ENCODE data around the gene STARD13. TPM values are rescaled to one million over a fixed set of nuclear protein-coding genes. Genes with fewer than 3 reads are reported as not detected.
A peak's percentile ranks its signal among the peaks of the same experiment; 100 is the strongest.

STARD13 gene
- total RNA-seq, 1 experiment from 2014 or later = 1.2 TPM

DNA sequence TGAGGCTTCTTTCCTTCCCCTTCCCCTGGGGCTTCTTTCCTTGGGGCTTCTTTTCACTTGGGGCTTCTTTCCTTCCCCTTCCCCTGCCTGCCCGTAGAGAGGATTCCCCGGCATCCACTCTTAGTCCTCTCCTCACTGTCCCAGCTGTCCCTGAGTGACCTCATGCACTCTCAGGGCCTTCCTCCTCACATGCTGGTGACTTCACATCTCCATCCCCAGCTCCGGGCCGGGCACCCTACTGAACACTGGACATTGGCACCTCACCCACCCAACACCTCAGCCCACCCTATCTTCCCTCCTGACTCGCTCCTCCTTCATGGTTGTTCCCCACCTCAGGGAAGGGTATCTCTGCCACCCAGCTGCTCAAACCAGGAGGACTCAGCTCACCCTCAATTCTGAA, 130.6 kb downstream of the STARD13 start:
- Histone ChIP-seq H3K4me2 (ENCODE audit: low read depth, low read length, poor library complexity, severe bottlenecking) (no peak overlapping the region), H3K79me2 (ENCODE audit: low read length) (no peaks in the 10 kb centered on the region), H3K27me3 (ENCODE audit: low read length) (no peaks in the 10 kb centered on the region), H3K36me3 (ENCODE audit: insufficient read depth, low read length) (no peaks in the 10 kb centered on the region), H2AFZ (ENCODE audit: low read length) (no peak overlapping the region), H3K27ac (ENCODE audit: low read length) (no peak overlapping the region), H3K9me2 (replicated peaks; ENCODE audit: insufficient read depth, low read length) (no peaks in the 10 kb centered on the region), H3K4me3 (ENCODE audit: low read length) (no peak overlapping the region), H3K9me3 (ENCODE audit: low read length) (no peaks in the 10 kb centered on the region), H4K20me1 (ENCODE audit: insufficient read depth, low read depth, low read length) (no peaks in the 10 kb centered on the region), H3K4me1 (ENCODE audit: low read length) (no peaks in the 10 kb centered on the region), H3K9ac (ENCODE audit: low read length) (no peak overlapping the region)
- DNase-seq = no peak

DNA sequence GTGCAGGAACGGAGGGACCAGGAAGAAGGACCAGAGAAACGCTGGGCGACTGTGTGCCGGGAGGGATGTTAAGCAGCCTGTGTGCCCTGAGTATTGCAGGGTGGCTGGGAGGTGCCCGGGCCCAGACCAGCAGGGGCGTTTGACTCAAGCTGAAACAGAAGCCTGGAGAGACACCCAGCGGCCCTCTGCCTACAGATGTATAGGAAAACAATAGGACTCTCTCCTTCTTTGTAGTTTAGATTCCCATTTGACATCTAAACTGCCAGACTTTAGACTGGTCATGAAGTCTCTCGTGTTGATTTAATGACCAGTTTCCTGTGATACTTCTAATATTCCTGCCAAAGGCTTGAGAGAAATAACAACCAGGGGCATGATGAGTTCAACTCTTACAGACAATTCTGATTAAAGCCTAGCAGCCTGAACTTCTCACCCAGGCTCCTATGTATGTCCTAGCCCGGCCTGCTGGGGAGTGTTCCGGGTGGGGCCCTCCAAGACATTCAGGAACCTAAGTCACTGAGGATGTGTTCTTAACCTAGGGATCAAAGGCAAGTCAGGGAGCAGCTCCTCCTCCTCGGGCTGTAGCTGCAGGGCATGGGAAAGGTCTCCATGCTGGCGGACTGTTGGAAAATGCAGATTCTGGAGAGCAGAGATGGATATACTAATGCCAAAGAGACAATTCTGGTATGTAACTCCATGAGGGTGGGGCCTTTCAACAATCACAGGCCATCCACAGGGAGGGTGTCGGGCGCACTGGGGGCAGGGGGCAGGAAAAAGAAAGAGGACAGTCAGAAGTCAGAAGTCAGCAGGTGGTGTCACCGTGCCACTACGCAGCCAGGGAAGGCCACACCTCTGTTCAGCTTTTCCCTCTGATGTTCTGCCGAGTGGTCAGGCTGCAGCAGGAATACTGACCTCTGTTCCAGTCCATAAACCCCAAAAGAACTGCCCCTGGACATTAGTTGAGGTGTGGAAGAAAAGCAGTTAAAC, 131.8 kb downstream of the STARD13 start:
- Histone ChIP-seq H3K4me1 (ENCODE audit: low read length) (no peaks in the 10 kb centered on the region), H3K9ac (ENCODE audit: low read length) (no peak overlapping the region), H3K4me2 (ENCODE audit: low read depth, low read length, poor library complexity, severe bottlenecking) (no peak overlapping the region), H2AFZ (ENCODE audit: low read length) (no peak overlapping the region), H3K27ac (ENCODE audit: low read length) (no peak overlapping the region), H3K9me2 (replicated peaks; ENCODE audit: insufficient read depth, low read length) (no peaks in the 10 kb centered on the region), H3K4me3 (ENCODE audit: low read length) (no peak overlapping the region), H3K36me3 (ENCODE audit: insufficient read depth, low read length) (no peaks in the 10 kb centered on the region), H3K27me3 (ENCODE audit: low read length) (no peaks in the 10 kb centered on the region), H4K20me1 (ENCODE audit: insufficient read depth, low read depth, low read length) (no peaks in the 10 kb centered on the region), H3K9me3 (ENCODE audit: low read length) (no peaks in the 10 kb centered on the region), H3K79me2 (ENCODE audit: low read length) (no peaks in the 10 kb centered on the region)
- peak; percentile 46 for DNase-seq

DNA sequence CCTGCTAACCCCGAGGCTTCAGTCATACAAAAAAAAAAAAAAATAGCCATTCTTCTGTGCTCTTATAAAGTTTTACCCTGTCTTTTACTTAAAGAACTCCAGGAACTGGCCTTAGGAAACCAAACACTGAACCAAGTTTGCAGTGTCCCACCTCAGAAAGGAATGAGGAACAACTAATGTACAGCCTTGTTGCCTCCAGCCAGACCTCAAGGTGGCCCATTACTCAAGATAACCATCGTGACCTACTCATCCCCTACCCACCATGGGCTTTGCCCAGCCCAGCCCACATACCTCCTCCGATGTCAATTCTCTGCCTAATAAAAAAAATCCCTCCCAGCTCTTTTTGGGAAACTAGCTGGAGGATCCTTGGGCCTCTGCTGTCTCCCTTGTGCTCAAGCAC, 133.2 kb downstream of the STARD13 start:
- no peaks in the 10 kb centered on the region for H3K4me1 ChIP-seq (ENCODE audit: low read length)
- no peaks in the 10 kb centered on the region for H3K27me3 ChIP-seq (ENCODE audit: low read length)
- H3K9me2 ChIP-seq (replicated peaks; ENCODE audit: insufficient read depth, low read length) = no peaks in the 10 kb centered on the region
- DNase-seq = no peak
- no peak overlapping the region for H2AFZ ChIP-seq (ENCODE audit: low read length)
- no peaks in the 10 kb centered on the region for H3K36me3 ChIP-seq (ENCODE audit: insufficient read depth, low read length)
- H3K27ac ChIP-seq (ENCODE audit: low read length) = no peak overlapping the region
- no peak overlapping the region for H3K9ac ChIP-seq (ENCODE audit: low read length)
- no peak overlapping the region for H3K4me3 ChIP-seq (ENCODE audit: low read length)
- no peak overlapping the region for H3K4me2 ChIP-seq (ENCODE audit: low read depth, low read length, poor library complexity, severe bottlenecking)
- no peaks in the 10 kb centered on the region for H3K79me2 ChIP-seq (ENCODE audit: low read length)
- H4K20me1 ChIP-seq (ENCODE audit: insufficient read depth, low read depth, low read length) = no peaks in the 10 kb centered on the region
- no peaks in the 10 kb centered on the region for H3K9me3 ChIP-seq (ENCODE audit: low read length)

DNA sequence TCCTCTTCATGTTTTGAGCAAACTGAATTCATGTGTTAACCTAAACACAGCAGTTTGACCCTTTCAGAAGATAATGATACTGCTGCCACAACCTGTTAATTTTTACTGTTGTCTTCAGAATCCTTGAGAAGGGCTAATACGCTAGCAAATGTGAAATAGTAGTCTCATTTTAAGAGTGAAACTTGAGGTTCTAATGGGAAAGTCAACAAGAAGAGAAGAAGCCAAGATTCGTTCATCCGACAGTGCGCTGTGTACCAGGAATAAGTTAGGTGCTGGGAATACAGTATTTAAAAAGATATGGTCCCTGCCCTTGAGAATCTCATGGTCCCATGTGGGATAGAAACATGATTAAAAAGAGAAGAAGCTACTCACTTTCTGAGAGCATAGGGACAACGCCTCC, 134.9 kb downstream of the STARD13 start:
- Histone ChIP-seq H3K4me3 (ENCODE audit: low read length) (no peak overlapping the region), H3K27me3 (ENCODE audit: low read length) (no peaks in the 10 kb centered on the region), H3K4me1 (ENCODE audit: low read length) (no peaks in the 10 kb centered on the region), H2AFZ (ENCODE audit: low read length) (no peak overlapping the region), H3K27ac (ENCODE audit: low read length) (no peak overlapping the region), H3K36me3 (ENCODE audit: insufficient read depth, low read length) (no peaks in the 10 kb centered on the region), H3K9me3 (ENCODE audit: low read length) (no peaks in the 10 kb centered on the region), H3K9ac (ENCODE audit: low read length) (no peak overlapping the region), H3K79me2 (ENCODE audit: low read length) (no peaks in the 10 kb centered on the region), H3K9me2 (replicated peaks; ENCODE audit: insufficient read depth, low read length) (no peaks in the 10 kb centered on the region), H3K4me2 (ENCODE audit: low read depth, low read length, poor library complexity, severe bottlenecking) (no peak overlapping the region), H4K20me1 (ENCODE audit: insufficient read depth, low read depth, low read length) (no peaks in the 10 kb centered on the region)
- DNase-seq = no peak

DNA sequence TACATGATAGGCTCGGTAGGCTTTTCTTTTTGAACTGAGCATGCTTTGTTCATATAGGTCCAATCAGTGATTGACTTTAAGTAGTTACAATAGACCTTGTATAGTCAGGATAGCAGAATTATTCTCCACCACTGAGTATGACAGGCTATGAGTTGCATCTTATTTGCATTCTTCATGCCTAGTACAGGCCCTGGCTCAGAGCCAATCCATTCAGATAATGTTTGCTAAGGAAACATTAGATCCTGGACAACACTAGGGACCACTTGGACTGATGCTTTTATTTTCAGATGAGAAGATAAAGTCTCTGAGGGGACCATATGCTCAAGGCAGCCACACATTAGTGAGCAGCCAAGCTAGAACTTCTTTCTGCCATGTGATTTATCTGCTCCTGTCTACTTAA, 135.4 kb downstream of the STARD13 start:
- Histone ChIP-seq H3K27ac (ENCODE audit: low read length) (no peak overlapping the region), H2AFZ (ENCODE audit: low read length) (no peak overlapping the region), H3K9ac (ENCODE audit: low read length) (no peak overlapping the region), H4K20me1 (ENCODE audit: insufficient read depth, low read depth, low read length) (no peaks in the 10 kb centered on the region), H3K4me3 (ENCODE audit: low read length) (no peak overlapping the region), H3K36me3 (ENCODE audit: insufficient read depth, low read length) (no peaks in the 10 kb centered on the region), H3K27me3 (ENCODE audit: low read length) (no peaks in the 10 kb centered on the region), H3K4me1 (ENCODE audit: low read length) (no peaks in the 10 kb centered on the region), H3K4me2 (ENCODE audit: low read depth, low read length, poor library complexity, severe bottlenecking) (no peak overlapping the region), H3K9me3 (ENCODE audit: low read length) (no peaks in the 10 kb centered on the region), H3K79me2 (ENCODE audit: low read length) (no peaks in the 10 kb centered on the region), H3K9me2 (replicated peaks; ENCODE audit: insufficient read depth, low read length) (no peaks in the 10 kb centered on the region)
- DNase-seq = no peak

DNA sequence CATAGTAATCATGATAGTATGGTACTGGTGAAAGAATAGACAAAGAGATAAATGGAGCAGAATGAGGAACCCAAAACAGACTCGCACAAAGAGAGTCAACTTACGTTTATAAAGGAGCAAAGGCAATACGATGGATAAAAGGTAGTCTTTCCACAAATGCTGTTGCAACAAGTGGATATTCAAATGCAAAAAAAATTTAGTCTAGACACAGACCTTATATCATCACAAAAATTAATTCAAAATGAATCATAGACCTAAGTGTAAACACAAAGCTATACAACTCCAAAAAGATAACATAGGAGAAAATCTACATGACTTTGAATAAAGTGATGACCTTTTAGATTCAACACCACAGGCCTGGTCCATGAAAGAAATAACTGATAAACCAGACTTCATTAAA, 137.7 kb downstream of the STARD13 start:
- H3K27ac ChIP-seq (ENCODE audit: low read length) = no peak overlapping the region
- H3K9me2 ChIP-seq (replicated peaks; ENCODE audit: insufficient read depth, low read length) = no peaks in the 10 kb centered on the region
- H3K9me3 ChIP-seq (ENCODE audit: low read length) = no peaks in the 10 kb centered on the region
- H3K9ac ChIP-seq (ENCODE audit: low read length) = no peak overlapping the region
- H2AFZ ChIP-seq (ENCODE audit: low read length) = no peak overlapping the region
- no peaks in the 10 kb centered on the region for H3K4me1 ChIP-seq (ENCODE audit: low read length)
- no peaks in the 10 kb centered on the region for H3K27me3 ChIP-seq (ENCODE audit: low read length)
- H4K20me1 ChIP-seq (ENCODE audit: insufficient read depth, low read depth, low read length) = no peaks in the 10 kb centered on the region
- DNase-seq = no peak
- H3K4me2 ChIP-seq (ENCODE audit: low read depth, low read length, poor library complexity, severe bottlenecking) = no peak overlapping the region
- no peaks in the 10 kb centered on the region for H3K36me3 ChIP-seq (ENCODE audit: insufficient read depth, low read length)
- no peaks in the 10 kb centered on the region for H3K79me2 ChIP-seq (ENCODE audit: low read length)
- no peak overlapping the region for H3K4me3 ChIP-seq (ENCODE audit: low read length)

DNA sequence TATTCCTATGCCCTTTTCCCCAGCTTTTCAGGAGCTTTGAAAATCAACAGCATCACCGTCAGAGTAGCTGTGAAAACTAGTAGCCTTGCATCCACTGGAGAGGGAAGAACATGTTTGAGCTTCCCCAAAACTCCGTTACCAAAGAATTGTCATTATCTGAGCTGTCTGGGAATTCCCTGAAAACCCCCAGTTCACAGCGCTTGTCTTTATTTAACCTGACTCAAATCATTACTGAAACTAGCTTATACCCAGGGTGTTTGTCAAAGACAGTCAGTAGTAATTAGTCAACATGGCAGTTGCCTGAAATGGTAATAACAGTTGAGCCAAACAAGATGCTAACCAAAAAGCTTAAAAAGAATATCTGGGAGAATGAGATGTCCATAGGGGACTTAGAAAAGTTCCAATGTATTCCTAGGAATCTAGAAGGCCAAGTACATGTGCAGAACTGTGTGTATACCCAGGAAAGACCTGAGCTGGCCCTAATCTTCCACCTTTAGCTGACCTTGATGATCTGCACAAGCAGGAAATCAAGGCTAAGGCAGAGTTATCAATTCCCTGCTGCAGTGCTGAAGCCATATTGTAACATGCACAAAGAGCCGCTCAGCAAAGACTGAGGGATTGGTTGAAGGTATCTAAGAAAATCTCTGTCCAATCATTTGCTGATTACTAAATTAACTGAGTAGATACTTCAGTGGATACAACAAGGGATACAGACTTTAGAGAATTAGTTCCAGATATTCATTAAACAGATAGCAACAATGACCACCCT, 138.5 kb downstream of the STARD13 start:
- Histone ChIP-seq H3K9me3 (ENCODE audit: low read length) (no peaks in the 10 kb centered on the region), H3K4me3 (ENCODE audit: low read length) (no peak overlapping the region), H3K9ac (ENCODE audit: low read length) (no peak overlapping the region), H3K4me2 (ENCODE audit: low read depth, low read length, poor library complexity, severe bottlenecking) (no peak overlapping the region), H4K20me1 (ENCODE audit: insufficient read depth, low read depth, low read length) (no peaks in the 10 kb centered on the region), H3K9me2 (replicated peaks; ENCODE audit: insufficient read depth, low read length) (no peaks in the 10 kb centered on the region), H3K27me3 (ENCODE audit: low read length) (no peaks in the 10 kb centered on the region), H2AFZ (ENCODE audit: low read length) (no peak overlapping the region), H3K4me1 (ENCODE audit: low read length) (no peaks in the 10 kb centered on the region), H3K36me3 (ENCODE audit: insufficient read depth, low read length) (no peaks in the 10 kb centered on the region), H3K27ac (ENCODE audit: low read length) (no peak overlapping the region), H3K79me2 (ENCODE audit: low read length) (no peaks in the 10 kb centered on the region)
- DNase-seq = no peak

DNA sequence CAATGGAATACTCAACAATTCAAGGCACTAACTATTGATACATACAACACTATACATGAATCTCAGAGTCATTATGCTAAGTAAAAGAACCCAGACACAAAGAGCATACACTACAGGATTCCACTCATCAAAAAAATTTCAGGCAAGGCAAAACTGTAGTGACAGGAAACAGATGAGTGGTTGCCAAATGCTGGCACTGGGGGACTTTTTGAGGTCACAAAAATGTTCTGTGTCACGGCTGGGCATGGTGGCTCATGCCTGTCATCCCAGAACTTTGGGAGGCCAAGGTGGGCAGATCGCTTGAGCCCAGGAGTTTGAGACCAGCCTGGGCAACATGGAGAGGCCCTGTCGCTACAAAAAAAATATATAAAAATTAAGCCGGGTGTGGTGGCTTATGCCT, 139.9 kb downstream of the STARD13 start:
- no peaks in the 10 kb centered on the region for H4K20me1 ChIP-seq (ENCODE audit: insufficient read depth, low read depth, low read length)
- H3K4me2 ChIP-seq (ENCODE audit: low read depth, low read length, poor library complexity, severe bottlenecking) = no peak overlapping the region
- H3K4me3 ChIP-seq (ENCODE audit: low read length) = no peak overlapping the region
- no peaks in the 10 kb centered on the region for H3K36me3 ChIP-seq (ENCODE audit: insufficient read depth, low read length)
- H3K9me2 ChIP-seq (replicated peaks; ENCODE audit: insufficient read depth, low read length) = no peaks in the 10 kb centered on the region
- no peaks in the 10 kb centered on the region for H3K4me1 ChIP-seq (ENCODE audit: low read length)
- no peak overlapping the region for H3K9ac ChIP-seq (ENCODE audit: low read length)
- no peak overlapping the region for H2AFZ ChIP-seq (ENCODE audit: low read length)
- H3K9me3 ChIP-seq (ENCODE audit: low read length) = no peaks in the 10 kb centered on the region
- no peaks in the 10 kb centered on the region for H3K27me3 ChIP-seq (ENCODE audit: low read length)
- DNase-seq = no peak
- H3K79me2 ChIP-seq (ENCODE audit: low read length) = no peaks in the 10 kb centered on the region
- H3K27ac ChIP-seq (ENCODE audit: low read length) = no peak overlapping the region
